Activated CD8-positive, alpha-beta memory T cell treated with anti-CD3 and anti-CD28 coated beads for 1 hour (primary cell): Measurements from ENCODE around the gene TEKT5.
"Not testable (repeated sequence)": the region's sequence is repeated elsewhere in the genome, so short reads cannot be mapped to it uniquely, and the experiment has no call there.

Source experiments
- DNase-seq, 2 donors: peaks; one replicate each; pipeline ENCODE4 v3.0.0-alpha.2; 2020; ENCODE audit warnings: low read depth in 1 of 2; ENCODE audit errors: extremely low read depth in 1 of 2

TEKT5 gene

GRCh38 chr16:10685709-10686108 is 9.0 kb downstream of the TEKT5 start:
- DNase-seq, result no peak

- no peak for DNase-seq
Observed at GRCh38 chr16:10684511-10685151, 10.1 kb downstream of the TEKT5 start.

GRCh38 chr16:10683170-10683569 is 11.6 kb downstream of the TEKT5 start:
- DNase-seq, result no peak

GRCh38 chr16:10682604-10683003 is 12.1 kb downstream of the TEKT5 start:
- no peak for DNase-seq

- DNase-seq, result no peak
Observed at GRCh38 chr16:10681310-10682308, 13.1 kb downstream of the TEKT5 start.

GRCh38 chr16:10679921-10680320 is 14.8 kb downstream of the TEKT5 start:
- DNase-seq, result no peak

- DNase-seq, result not testable (repeated sequence)
Observed at GRCh38 chr16:10679441-10679840, 15.3 kb downstream of the TEKT5 start.

- no peak for DNase-seq
Observed at GRCh38 chr16:10678655-10679054, 16.1 kb downstream of the TEKT5 start.

GRCh38 chr16:10676284-10676683 is 18.4 kb downstream of the TEKT5 start:
- DNase-seq, result no peak

- no peak for DNase-seq
Observed at GRCh38 chr16:10675861-10676260, 18.9 kb downstream of the TEKT5 start.

- DNase-seq, result no peak
Observed at GRCh38 chr16:10675216-10675615, 19.5 kb downstream of the TEKT5 start.

- DNase-seq, result no peak
Observed at GRCh38 chr16:10671729-10672128, 23.0 kb downstream of the TEKT5 start.

GRCh38 chr16:10669791-10670190 is 24.9 kb downstream of the TEKT5 start:
- no peak for DNase-seq

GRCh38 chr16:10668322-10669045 is 26.2 kb downstream of the TEKT5 start:
- DNase-seq, result no peak

GRCh38 chr16:10667239-10667638 is 27.5 kb downstream of the TEKT5 start:
- DNase-seq, result no peak

GRCh38 chr16:10666291-10666690 is 28.4 kb downstream of the TEKT5 start:
- DNase-seq, result no peak

- no peak for DNase-seq
Observed at GRCh38 chr16:10665166-10665565, 29.6 kb downstream of the TEKT5 start.

- no peak for DNase-seq
Observed at GRCh38 chr16:10664720-10665126, 30.0 kb downstream of the TEKT5 start.

GRCh38 chr16:10663744-10664143 is 31.0 kb downstream of the TEKT5 start:
- no peak for DNase-seq

GRCh38 chr16:10663146-10663545 is 31.6 kb downstream of the TEKT5 start:
- DNase-seq, result no peak

- no peak for DNase-seq
Observed at GRCh38 chr16:10662212-10662611, 32.5 kb downstream of the TEKT5 start.
